HCT116 (cell line): ENCODE data around the gene LRP2. TPM values are rescaled to one million over a fixed set of nuclear protein-coding genes. Genes with fewer than 3 reads are reported as not detected.

Experiments
- ATAC-seq: fragments of 200-7000 bp; cut with Tn5 transposase; 2 replicates; pipeline ENCODE4 v1.9.1; 2020; ENCODE audit warnings: mild to moderate bottlenecking, moderate library complexity
- BruUV-seq: library from RNA; stranded (reverse); fragments of 400-500 nt; replicated peaks from 2 replicates; lab custom pipeline; 2021; lab: Mats Ljungman, UMichigan
- CTCF ChIA-PET: fragments of 300-600 bp; sonication (Branson Sonifier 250); formaldehyde crosslinking; loops from one replicate; lab custom pipeline; 2021; ENCODE audit warnings: antibody characterized with exemption; lab: Charles Lee
- POLR2A ChIA-PET: fragments of 300-600, 350-600 bp; sonication (Branson Sonifier 250); formaldehyde crosslinking; loops from one replicate; lab custom pipeline; 2021; ENCODE audit warnings: antibody characterized with exemption; lab: Charles Lee
- RAD21 ChIA-PET, 2 experiments: fragments of 300-600 bp; sonication (Branson Sonifier 250); formaldehyde crosslinking; loops; one replicate each; lab custom pipeline; 2023; ENCODE audit warnings: low total read pairs in 2 of 2; ENCODE audit not compliant: uncharacterized antibody in 2 of 2, unreplicated experiment in 2 of 2, low non-redundant PET in 1 of 2; lab: Charles Lee
- DNase-seq: peaks from one replicate; pipeline ENCODE4 v3.0.0-alpha.2; 2010; ENCODE audit warnings: low read depth, low spot score
- H2AFZ ChIP-seq: fragments of 200-600 bp; shearing (Covaris generic), sonication (generic); 2 replicates; pipeline ENCODE4 v1.6.1; 2017; ENCODE audit warnings: low read depth, mixed run types, mixed read lengths, antibody characterized with exemption, low read length; ENCODE audit not compliant: poor library complexity, severe bottlenecking
- H3K27ac ChIP-seq: 2 replicates; pipeline ENCODE4 v1.5.1; 2012; ENCODE audit warnings: low read depth, low read length
- H3K27me3 ChIP-seq: fragments of 200-600 bp; sonication (generic); 2 replicates; pipeline ENCODE4 v1.6.1; 2016; ENCODE audit warnings: mixed run types, low read length, mixed read lengths; ENCODE audit not compliant: insufficient read depth
- H3K36me3 ChIP-seq, 2 experiments: fragments of 200-500 bp in 1 of 2; fragments of 200-600 bp in 1 of 2; sonication (Bioruptor generic) in 1 of 2; sonication (generic) in 1 of 2; 2 replicates each; pipeline versions ENCODE4 v1.5.1 to v1.6.1; 2014 to 2016; ENCODE audit warnings: low read length in 2 of 2, inconsistent platforms in 1 of 2, mixed read lengths in 1 of 2, mixed run types in 1 of 2; ENCODE audit not compliant: insufficient read depth in 2 of 2, control insufficient read depth in 1 of 2
- H3K4me1 ChIP-seq, 2 experiments: fragments of 200-600 bp in 1 of 2; sonication (generic) in 1 of 2; 2 replicates each; pipeline versions ENCODE4 v1.5.1 to v1.6.1; 2012 to 2017; ENCODE audit warnings: low read length in 2 of 2, inconsistent platforms in 1 of 2, mild to moderate bottlenecking in 1 of 2, mixed read lengths in 1 of 2, mixed run types in 1 of 2, moderate library complexity in 1 of 2; ENCODE audit not compliant: insufficient read depth in 2 of 2, control insufficient read depth in 1 of 2
- H3K4me2 ChIP-seq: fragments of 200-600 bp; sonication (generic); 2 replicates; pipeline ENCODE4 v1.6.1; 2017; ENCODE audit warnings: mixed run types, low read length, mixed read lengths
- H3K4me3 ChIP-seq, 2 experiments: fragments of 200-600 bp in 1 of 2; sonication (generic) in 1 of 2; replicated peaks in 1 of 2; 2 replicates each; pipeline ENCODE4 v1.5.1; 2011 to 2016; ENCODE audit warnings: low read length in 2 of 2, control low read depth in 1 of 2, low read depth in 1 of 2, mild to moderate bottlenecking in 1 of 2, mixed read lengths in 1 of 2, mixed run types in 1 of 2
- H3K79me2 ChIP-seq: fragments of 200-600 bp; sonication (generic); 2 replicates; pipeline ENCODE4 v1.6.1; 2017; ENCODE audit warnings: mild to moderate bottlenecking, mixed run types, low read length, moderate library complexity, mixed read lengths; ENCODE audit not compliant: insufficient read depth
- H3K9ac ChIP-seq: fragments of 200-600 bp; sonication (generic); 2 replicates; pipeline ENCODE4 v1.6.1; 2016; ENCODE audit warnings: low read length, mixed read lengths
- H3K9me2 ChIP-seq: fragments of 200-600 bp; sonication (generic), shearing (Covaris generic); 2 replicates; pipeline ENCODE4 v1.6.1; 2017; ENCODE audit warnings: mixed run types, mild to moderate bottlenecking, moderate library complexity; ENCODE audit not compliant: insufficient read depth
- H3K9me3 ChIP-seq, 2 experiments: fragments of 200-500 bp in 1 of 2; fragments of 200-600 bp in 1 of 2; sonication (Bioruptor generic) in 1 of 2; sonication (generic) in 1 of 2; 2 replicates each; pipeline ENCODE4 v1.6.1; 2014 to 2017; ENCODE audit warnings: low read length in 2 of 2, mixed read lengths in 2 of 2, inconsistent platforms in 1 of 2, low read depth in 1 of 2, mild to moderate bottlenecking in 1 of 2, mixed run types in 1 of 2, moderate library complexity in 1 of 2; ENCODE audit not compliant: control insufficient read depth in 1 of 2, insufficient read depth in 1 of 2
- H4K20me1 ChIP-seq: fragments of 200-600 bp; sonication (generic), shearing (Covaris generic); 2 replicates; pipeline ENCODE4 v1.6.1; 2017; ENCODE audit warnings: mixed run types, mild to moderate bottlenecking, moderate library complexity; ENCODE audit not compliant: insufficient read depth
- ATF3 ChIP-seq: IDR thresholded peaks from 2 replicates; pipeline ENCODE4 v1.6.1; 2012
- CBX3 ChIP-seq: IDR thresholded peaks from 2 replicates; pipeline ENCODE4 v1.6.1; 2012; ENCODE audit warnings: low read depth
- CTCF ChIP-seq, 3 experiments: fragments of 200-600 bp in 1 of 3; sonication (generic) in 1 of 3; IDR thresholded peaks in 2 of 3; conservative IDR thresholded peaks in 1 of 3; 2 replicates each; pipeline ENCODE4 v1.5.1; 2012 to 2017; ENCODE audit warnings: low read depth in 2 of 3, low read length in 2 of 3, antibody characterized with exemption in 1 of 3, borderline replicate concordance in 1 of 3, control low read depth in 1 of 3, mild to moderate bottlenecking in 1 of 3, mixed read lengths in 1 of 3, mixed run types in 1 of 3, moderate library complexity in 1 of 3; ENCODE audit not compliant: insufficient read depth in 1 of 3
- EGR1 ChIP-seq: IDR thresholded peaks from 2 replicates; pipeline ENCODE4 v1.6.1; 2012; ENCODE audit warnings: low read depth
- ELF1 ChIP-seq: IDR thresholded peaks from 2 replicates; pipeline ENCODE4 v1.6.1; 2012; ENCODE audit warnings: low read depth, borderline replicate concordance
- EZH2 ChIP-seq: fragments of 200-600 bp; sonication (generic); IDR thresholded peaks from 2 replicates; pipeline ENCODE4 v1.6.1; 2017; ENCODE audit warnings: antibody characterized with exemption, mixed run types
- EZH2phosphoT487 ChIP-seq: fragments of 200-600 bp; IDR thresholded peaks from 2 replicates; pipeline ENCODE4 v1.6.1; 2018; ENCODE audit warnings: antibody characterized with exemption, borderline replicate concordance
- JUND ChIP-seq: IDR thresholded peaks from 2 replicates; pipeline ENCODE4 v1.6.1; 2012
- POLR2A ChIP-seq: IDR thresholded peaks from 2 replicates; pipeline ENCODE4 v1.7.0; 2011; ENCODE audit warnings: borderline replicate concordance; ENCODE audit not compliant: insufficient read depth, insufficient read length; ENCODE audit errors: extremely low read depth
- POLR2AphosphoS5 ChIP-seq: IDR thresholded peaks from 2 replicates; pipeline ENCODE4 v1.6.1; 2011; ENCODE audit warnings: mild to moderate bottlenecking, low read depth, low read length, moderate library complexity
- RAD21 ChIP-seq: IDR thresholded peaks from 2 replicates; pipeline ENCODE4 v1.6.1; 2012; ENCODE audit warnings: low read depth, mild to moderate bottlenecking
- REST ChIP-seq: IDR thresholded peaks from 2 replicates; pipeline ENCODE4 v1.6.1; 2012; ENCODE audit warnings: low read depth
- SIN3A ChIP-seq: IDR thresholded peaks from 2 replicates; pipeline ENCODE4 v1.6.1; 2012; ENCODE audit warnings: low read depth
- SP1 ChIP-seq: IDR thresholded peaks from 2 replicates; pipeline ENCODE4 v1.6.1; 2012; ENCODE audit warnings: low read depth
- YY1 ChIP-seq: IDR thresholded peaks from 2 replicates; pipeline ENCODE4 v1.6.1; 2011; ENCODE audit warnings: low read length, low read depth, moderate library complexity, mild to moderate bottlenecking; ENCODE audit not compliant: insufficient replicate concordance; ENCODE audit errors: extremely low read depth
- ZFX ChIP-seq: fragments of 450-650 bp; IDR thresholded peaks from 2 replicates; pipeline ENCODE4 v1.6.1; 2017
- intact Hi-C: fragments of 100-400 bp; cut with micrococcal nuclease; formaldehyde crosslinking; loops from 2 replicates; pipeline ENCODE4 v1.10.0; 2022
- total RNA-seq: library from RNA; stranded (reverse); gene quantifications from one replicate; pipeline ENCODE4 v1.2.1, GENCODE V29; 2021; ENCODE audit not compliant: unreplicated experiment
- TF ChIP-seq, protein P1 (sequence below): IDR thresholded peaks from 2 replicates; pipeline ENCODE4 v1.6.1; 2012

LRP2 gene
- total RNA-seq, 1 experiment from 2014 or later = 0.20 TPM

DNA sequence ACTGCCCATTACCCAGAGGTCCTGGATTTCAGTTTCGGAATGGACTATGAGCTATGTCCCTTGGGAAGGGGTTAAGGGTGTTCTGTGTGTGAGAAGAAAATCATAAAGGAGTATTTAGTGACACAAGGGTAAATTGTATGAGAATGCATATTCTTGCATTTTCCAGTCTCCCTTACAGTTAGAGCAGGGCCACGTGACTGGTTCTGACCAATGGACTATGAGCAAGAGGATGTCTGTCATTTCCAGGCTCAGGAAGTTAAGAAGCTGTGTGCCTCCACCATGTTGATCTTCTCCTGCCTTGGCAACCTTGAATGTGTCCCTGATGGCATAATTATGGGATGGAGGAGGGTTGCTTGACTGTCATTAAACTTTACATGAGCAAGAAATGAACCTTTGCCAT, 198.0 kb downstream of the LRP2 start:
- Histone ChIP-seq H3K27me3 (no peaks in the 10 kb centered on the region), H3K4me3 (no peak overlapping the region), H3K9ac (no peak overlapping the region), H3K4me2 (no peak overlapping the region), H3K4me1 (no peaks in the 10 kb centered on the region), H4K20me1 (no peaks in the 10 kb centered on the region), H3K36me3 (no peaks in the 10 kb centered on the region), H3K9me2 (no peaks in the 10 kb centered on the region), H3K9me3 (no peaks in the 10 kb centered on the region), H3K79me2 (no peaks in the 10 kb centered on the region), H3K27ac (no peak overlapping the region), H2AFZ (no peak overlapping the region)
- no peak for ATAC-seq
- ChIA-PET CTCF (no interaction called here), RAD21 (no interaction called here), POLR2A (no interaction called here)
- BruUV-seq = no TSS peak
- no peak for DNase-seq
- intact Hi-C loops = no loop called here
- TF ChIP-seq ZFX = no peak
- no peak for TF ChIP-seq SIN3A
- TF ChIP-seq POLR2A = no peak

DNA sequence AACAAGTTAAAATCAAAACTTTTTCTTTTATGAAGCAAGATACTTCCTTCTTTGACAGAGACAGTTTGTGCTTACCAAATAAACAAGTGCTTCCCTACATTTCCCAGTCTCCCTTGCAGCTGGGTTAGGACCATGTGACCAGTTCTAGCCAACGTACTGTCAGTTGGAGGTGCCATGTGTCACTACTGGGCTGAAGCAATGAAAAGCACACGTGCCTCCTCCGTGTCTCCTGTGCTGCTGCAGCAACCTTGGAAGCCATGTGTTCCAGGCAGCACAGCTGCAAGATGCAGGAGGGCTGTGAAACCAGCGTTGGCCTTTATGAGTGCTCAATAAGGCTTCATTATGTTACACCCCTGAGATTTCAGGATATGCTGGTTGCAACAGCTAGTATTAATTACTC, 199.7 kb downstream of the LRP2 start:
- ATAC-seq = no peak
- RAD21 ChIA-PET = no interaction called here
- H3K4me3 ChIP-seq = no peak overlapping the region

More for the DNA sequence above, 199.7 kb downstream of the LRP2 start:
- Histone ChIP-seq H2AFZ (no peak overlapping the region), H3K9ac (no peak overlapping the region), H3K4me2 (no peak overlapping the region), H3K9me3 (no peaks in the 10 kb centered on the region), H3K27me3 (no peaks in the 10 kb centered on the region), H3K79me2 (no peaks in the 10 kb centered on the region), H3K27ac (no peak overlapping the region), H3K36me3 (no peaks in the 10 kb centered on the region), H3K9me2 (no peaks in the 10 kb centered on the region), H4K20me1 (no peaks in the 10 kb centered on the region), H3K4me1 (no peaks in the 10 kb centered on the region)
- DNase-seq = no peak
- no TSS peak for BruUV-seq
- TF ChIP-seq ATF3 (no peak), ELF1 (no peak), REST (no peak), EGR1 (no peak), POLR2AphosphoS5 (no peak), EZH2 (no peak), SIN3A (no peak), YY1 (no peak), ZFX (no peak), POLR2A (no peak), RAD21 (no peak), CBX3 (no peak), EZH2phosphoT487 (no peak), JUND (no peak), SP1 (no peak), CTCF (IDR thresholded peaks at IDR 0.05 in 2 of 3, conservative IDR thresholded peaks at IDR 0.05 in 1 of 3; ENCODE audit: borderline replicate concordance in 1 of 3, insufficient read depth in 1 of 3, low read depth in 2 of 3, low read length in 2 of 3) (no peak)
- TF ChIP-seq, protein P1, sequence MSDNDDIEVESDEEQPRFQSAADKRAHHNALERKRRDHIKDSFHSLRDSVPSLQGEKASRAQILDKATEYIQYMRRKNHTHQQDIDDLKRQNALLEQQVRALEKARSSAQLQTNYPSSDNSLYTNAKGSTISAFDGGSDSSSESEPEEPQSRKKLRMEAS = no peak
- ChIA-PET CTCF (no interaction called here), POLR2A (no interaction called here)
- intact Hi-C loops = no loop called here
